ENCODE results near the gene MIOX.

DNA sequence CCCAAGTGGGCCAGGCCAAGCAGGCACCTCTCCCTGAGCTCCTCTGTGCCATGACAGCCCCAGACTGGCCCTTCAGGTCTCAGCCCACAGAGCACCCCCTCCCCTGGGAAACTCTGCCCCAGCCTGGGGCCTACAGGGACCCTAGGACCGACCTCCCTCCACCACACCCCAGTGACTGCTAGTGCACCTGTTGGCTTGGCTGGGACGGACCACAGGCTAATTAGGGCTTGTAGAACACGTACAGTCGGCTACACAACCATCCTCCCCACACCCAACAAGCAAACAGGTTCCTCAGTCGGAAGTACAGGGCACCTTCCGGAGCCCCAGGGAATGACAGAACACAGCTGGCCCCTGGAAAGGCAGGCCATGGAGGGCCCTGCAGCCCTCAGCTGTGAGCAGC, 16.2 kb upstream of the MIOX start:
- TF ChIP-seq, protein P1, sequence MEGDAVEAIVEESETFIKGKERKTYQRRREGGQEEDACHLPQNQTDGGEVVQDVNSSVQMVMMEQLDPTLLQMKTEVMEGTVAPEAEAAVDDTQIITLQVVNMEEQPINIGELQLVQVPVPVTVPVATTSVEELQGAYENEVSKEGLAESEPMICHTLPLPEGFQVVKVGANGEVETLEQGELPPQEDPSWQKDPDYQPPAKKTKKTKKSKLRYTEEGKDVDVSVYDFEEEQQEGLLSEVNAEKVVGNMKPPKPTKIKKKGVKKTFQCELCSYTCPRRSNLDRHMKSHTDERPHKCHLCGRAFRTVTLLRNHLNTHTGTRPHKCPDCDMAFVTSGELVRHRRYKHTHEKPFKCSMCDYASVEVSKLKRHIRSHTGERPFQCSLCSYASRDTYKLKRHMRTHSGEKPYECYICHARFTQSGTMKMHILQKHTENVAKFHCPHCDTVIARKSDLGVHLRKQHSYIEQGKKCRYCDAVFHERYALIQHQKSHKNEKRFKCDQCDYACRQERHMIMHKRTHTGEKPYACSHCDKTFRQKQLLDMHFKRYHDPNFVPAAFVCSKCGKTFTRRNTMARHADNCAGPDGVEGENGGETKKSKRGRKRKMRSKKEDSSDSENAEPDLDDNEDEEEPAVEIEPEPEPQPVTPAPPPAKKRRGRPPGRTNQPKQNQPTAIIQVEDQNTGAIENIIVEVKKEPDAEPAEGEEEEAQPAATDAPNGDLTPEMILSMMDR (IDR thresholded peaks at IDR 0.05) = no peak
- no peak for TF ChIP-seq POLR2A (IDR thresholded peaks at IDR 0.05)
